Osteocyte (in vitro differentiated cells): ENCODE results near the gene CUL1. TPM values are rescaled to one million over a fixed set of nuclear protein-coding genes. Genes with fewer than 3 reads are reported as not detected.

Experiments
- DNase-seq: peaks from one replicate; pipeline ENCODE4 v3.0.0; 2021; ENCODE audit warnings: mixed read lengths; ENCODE audit not compliant: unreplicated experiment; ENCODE audit errors: extremely low spot score
- H3K27ac Mint-ChIP-seq: one replicate; pipeline ENCODE4 v1.8.0; 2021; ENCODE audit warnings: mild to moderate bottlenecking, mixed read lengths; ENCODE audit not compliant: unreplicated experiment
- H3K27me3 Mint-ChIP-seq: one replicate; pipeline ENCODE4 v1.8.0; 2021; ENCODE audit warnings: mixed read lengths; ENCODE audit not compliant: unreplicated experiment
- H3K36me3 Mint-ChIP-seq: one replicate; pipeline ENCODE4 v1.8.0; 2021; ENCODE audit warnings: mixed read lengths; ENCODE audit not compliant: unreplicated experiment
- H3K4me1 Mint-ChIP-seq: one replicate; pipeline ENCODE4 v1.8.0; 2021; ENCODE audit warnings: mixed read lengths; ENCODE audit not compliant: unreplicated experiment
- H3K4me3 Mint-ChIP-seq: one replicate; pipeline ENCODE4 v1.8.0; 2021; ENCODE audit warnings: mild to moderate bottlenecking, moderate library complexity, mixed read lengths; ENCODE audit not compliant: unreplicated experiment
- H3K9me3 Mint-ChIP-seq: one replicate; pipeline ENCODE4 v1.8.0; 2021; ENCODE audit warnings: mixed read lengths; ENCODE audit not compliant: unreplicated experiment
- CTCF ChIP-seq: fragments of 200-600 bp; sonication (generic); IDR thresholded peaks from 2 replicates; pipeline ENCODE4 v1.5.0; 2021; ENCODE audit warnings: antibody characterized with exemption, mild to moderate bottlenecking, moderate library complexity
- total RNA-seq: library from RNA; stranded (reverse); gene quantifications from 2 replicates; pipeline ENCODE4 v1.2.1, GENCODE V29; 2021

Gene CUL1
- total RNA-seq, 1 donor from 2014 or later, result 45.6 TPM

- Mint-ChIP-seq H3K4me3 (no peak overlapping the region), H3K27me3 (no peaks in the 10 kb centered on the region), H3K9me3 (peaks cover 5% of the 10 kb centered on the region), H3K36me3 (peaks cover 68% of the 10 kb centered on the region), H3K27ac (no peak overlapping the region), H3K4me1 (no peaks in the 10 kb centered on the region)
- TF ChIP-seq CTCF, result no peak
- DNase-seq, result no peak
Observed at GRCh38 chr7:148796841-148797240, 98.1 kb downstream of the CUL1 start.

- Mint-ChIP-seq H3K36me3 (peaks cover 52% of the 10 kb centered on the region), H3K4me3 (no peak overlapping the region), H3K4me1 (no peaks in the 10 kb centered on the region), H3K27me3 (no peaks in the 10 kb centered on the region), H3K27ac (no peak overlapping the region), H3K9me3 (no peaks in the 10 kb centered on the region)
- TF ChIP-seq CTCF, result no peak
- DNase-seq, result no peak
Observed at GRCh38 chr7:148799893-148800555, 101.3 kb downstream of the CUL1 start.

- Mint-ChIP-seq H3K9me3 (no peaks in the 10 kb centered on the region), H3K36me3 (peaks cover 53% of the 10 kb centered on the region), H3K4me1 (no peaks in the 10 kb centered on the region), H3K4me3 (no peak overlapping the region), H3K27me3 (no peaks in the 10 kb centered on the region), H3K27ac (no peak overlapping the region)
- TF ChIP-seq CTCF, result no peak
- no peak for DNase-seq
Observed at GRCh38 chr7:148800677-148801076, 102.0 kb downstream of the CUL1 start.

GRCh38 chr7:148802101-148802493, 103.4 kb downstream of the CUL1 start:
- H3K27me3 Mint-ChIP-seq, result no peaks in the 10 kb centered on the region
- no peak overlapping the region for H3K4me3 Mint-ChIP-seq
- H3K36me3 Mint-ChIP-seq, result peaks cover 58% of the 10 kb centered on the region
- no peaks in the 10 kb centered on the region for H3K4me1 Mint-ChIP-seq
- no peak for TF ChIP-seq CTCF
- H3K9me3 Mint-ChIP-seq, result no peaks in the 10 kb centered on the region
- no peak overlapping the region for H3K27ac Mint-ChIP-seq
- DNase-seq, result no peak

- no peak for DNase-seq
- no peak overlapping the region for H3K27ac Mint-ChIP-seq
- no peaks in the 10 kb centered on the region for H3K4me1 Mint-ChIP-seq
- H3K36me3 Mint-ChIP-seq, result peaks cover 50% of the 10 kb centered on the region
- TF ChIP-seq CTCF, result no peak
- H3K9me3 Mint-ChIP-seq, result no peaks in the 10 kb centered on the region
- no peaks in the 10 kb centered on the region for H3K27me3 Mint-ChIP-seq
- H3K4me3 Mint-ChIP-seq, result no peak overlapping the region
Observed at GRCh38 chr7:148803094-148803493, 104.4 kb downstream of the CUL1 start.
